NCI-H2107 (cell line): ENCODE data around the gene ACBD6.

Source experiments
- DNase-seq: peaks from one replicate; lab custom pipeline; 2025; lab: John Stamatoyannopoulos, UW

The ACBD6 gene

GRCh38 chr1:180525715-180526039 is 23.3 kb upstream of the ACBD6 start:
- no peak for DNase-seq

GRCh38 chr1:180524915-180525714 is 22.7 kb upstream of the ACBD6 start:
- no peak for DNase-seq

DNA sequence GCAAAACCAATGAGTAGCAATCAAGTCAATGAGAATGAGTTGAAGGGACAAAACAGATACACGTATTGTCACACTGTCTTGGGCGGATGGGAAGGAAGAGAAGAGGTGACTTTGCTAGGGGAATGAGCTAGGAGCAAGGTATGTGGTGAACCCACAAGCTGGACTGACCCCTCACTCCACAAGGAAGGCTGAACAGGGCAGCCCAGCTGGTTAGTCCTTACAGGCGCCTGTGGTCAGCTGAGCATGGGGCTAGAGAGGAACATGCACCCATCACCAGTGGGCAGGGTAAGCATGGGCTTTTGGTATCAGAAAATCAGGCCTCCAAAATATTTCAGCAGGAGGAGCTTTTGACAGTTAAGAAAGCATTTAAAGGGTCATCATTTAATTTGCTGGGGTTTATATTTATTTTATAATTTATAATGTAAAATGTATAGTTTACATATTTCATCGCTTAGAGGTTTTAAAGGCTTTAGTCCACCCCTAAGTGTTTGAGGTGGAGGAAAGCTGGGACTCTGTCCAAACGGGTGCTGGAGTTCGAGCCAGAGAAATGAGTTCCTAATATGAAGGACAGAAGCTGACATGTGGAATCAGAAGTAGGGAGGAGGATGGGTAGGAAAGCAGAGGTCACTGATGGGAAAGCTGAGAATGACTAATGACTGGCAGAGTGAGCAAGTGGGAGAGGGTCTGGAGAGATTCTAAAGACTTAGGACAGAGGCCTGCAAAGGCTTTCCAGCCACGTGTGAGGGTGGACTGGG is 22.0 kb upstream of the ACBD6 start:
- DNase-seq = no peak

- DNase-seq = no peak
Observed at GRCh38 chr1:180522213-180522515, 19.8 kb upstream of the ACBD6 start.

GRCh38 chr1:180521474-180522212 is 19.3 kb upstream of the ACBD6 start:
- DNase-seq = no peak

DNA sequence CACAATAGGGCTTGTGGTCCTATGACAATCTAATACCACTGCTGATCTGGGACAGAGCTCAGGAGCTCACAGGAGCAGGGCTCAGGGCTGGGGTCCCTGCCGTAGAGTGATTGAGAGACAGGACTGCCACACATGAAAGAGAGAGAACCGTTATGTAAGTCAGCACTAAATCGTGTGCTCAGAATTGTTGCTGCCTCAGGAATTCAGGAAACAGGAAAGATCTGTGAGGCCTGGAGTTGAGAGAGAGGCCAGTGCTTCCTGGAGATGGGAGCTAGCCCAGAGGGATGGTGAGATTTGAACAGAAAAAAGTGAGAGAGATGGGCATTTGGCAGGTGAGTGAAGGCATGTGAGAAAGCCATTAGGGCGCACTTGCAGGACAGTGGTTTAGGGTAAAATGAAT is 17.5 kb upstream of the ACBD6 start:
- DNase-seq = no peak

DNA sequence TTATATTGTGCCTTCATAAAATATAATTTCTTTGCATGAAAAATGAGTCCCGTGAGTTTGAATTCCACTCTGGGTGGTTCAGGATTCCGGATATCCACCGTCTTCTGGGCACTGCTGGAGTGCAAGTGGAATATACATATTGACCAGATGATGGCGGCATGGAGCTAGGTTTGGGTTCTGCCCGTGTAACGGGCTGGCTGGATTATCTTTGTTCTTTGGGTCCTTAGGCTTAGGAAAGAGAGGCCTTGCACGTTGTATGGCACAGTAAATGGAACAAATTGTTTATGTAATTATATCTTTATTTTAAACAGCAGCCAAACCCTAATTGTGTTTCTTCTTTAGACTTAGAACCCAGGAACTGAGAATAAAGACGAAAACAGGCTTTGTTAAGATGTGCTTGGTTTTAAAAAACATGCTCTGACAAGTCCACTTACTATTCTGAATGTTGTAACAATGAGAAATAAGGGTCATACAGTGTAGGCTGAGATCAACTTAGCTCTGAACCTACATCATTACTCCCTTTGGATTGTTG is 13.5 kb upstream of the ACBD6 start:
- peak; percentile 65 for DNase-seq

GRCh38 chr1:180515364-180515763 is 13.0 kb upstream of the ACBD6 start:
- DNase-seq = no peak

DNA sequence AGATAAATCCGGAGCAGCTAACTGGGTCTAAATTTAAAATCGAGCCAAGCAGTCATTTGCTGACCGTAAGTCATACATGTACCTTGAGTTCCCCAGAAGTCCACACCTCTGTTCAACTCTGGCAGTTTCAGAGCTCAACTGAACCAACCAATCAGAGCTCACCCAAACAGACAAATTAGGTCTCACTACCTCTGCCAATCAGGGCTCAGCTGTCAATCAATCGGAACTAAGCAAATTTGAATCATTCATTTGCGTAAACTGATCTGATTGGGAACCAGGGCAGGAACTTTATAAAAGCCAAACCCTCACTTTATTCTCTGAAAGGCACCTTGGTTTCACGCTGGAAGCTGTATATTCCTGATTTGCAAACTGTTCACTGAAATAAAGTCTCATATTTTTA is 11.2 kb upstream of the ACBD6 start:
- no peak for DNase-seq

DNA sequence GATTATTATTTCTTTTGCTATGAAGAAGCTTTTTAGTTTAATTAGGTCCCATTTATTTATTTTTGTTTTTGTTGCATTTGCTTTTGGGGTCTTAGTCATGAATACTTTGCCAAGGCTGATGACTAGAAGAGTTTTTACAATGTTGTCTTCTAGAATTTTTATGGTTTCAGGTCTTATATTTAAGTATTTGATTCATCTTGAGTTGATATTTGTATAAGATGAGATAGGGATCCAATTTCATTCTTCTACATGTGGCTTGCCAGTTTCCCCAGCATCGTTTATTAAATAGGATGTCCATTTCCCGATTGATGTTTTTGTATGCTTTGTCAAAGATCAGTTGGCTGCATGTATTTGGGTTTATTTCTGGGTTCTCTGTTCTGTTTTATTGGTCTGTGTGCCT is 8.5 kb upstream of the ACBD6 start:
- DNase-seq = no peak

DNA sequence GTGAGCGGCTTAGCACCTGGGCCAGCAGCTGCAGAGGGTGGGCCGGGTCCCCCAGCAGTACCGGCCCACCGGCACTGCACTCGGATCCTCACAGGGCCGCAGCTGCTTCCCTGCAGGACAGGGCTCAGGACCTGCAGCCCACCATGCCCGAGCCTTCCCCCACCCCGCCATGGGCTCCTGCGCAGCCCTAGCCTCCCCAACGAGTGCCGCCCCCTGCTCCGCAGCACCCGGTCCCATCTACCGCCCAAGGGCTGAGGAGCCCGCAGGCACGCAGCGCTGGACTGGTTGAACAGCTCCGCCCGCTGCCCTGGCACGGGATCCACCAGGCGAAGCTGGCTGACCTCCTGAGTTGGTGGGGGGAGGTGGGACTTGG is 6.3 kb upstream of the ACBD6 start:
- no peak for DNase-seq

- DNase-seq = no peak
Observed at GRCh38 chr1:180507795-180508724, 5.7 kb upstream of the ACBD6 start.

GRCh38 chr1:180505732-180506335 is 3.5 kb upstream of the ACBD6 start:
- DNase-seq = no peak

DNA sequence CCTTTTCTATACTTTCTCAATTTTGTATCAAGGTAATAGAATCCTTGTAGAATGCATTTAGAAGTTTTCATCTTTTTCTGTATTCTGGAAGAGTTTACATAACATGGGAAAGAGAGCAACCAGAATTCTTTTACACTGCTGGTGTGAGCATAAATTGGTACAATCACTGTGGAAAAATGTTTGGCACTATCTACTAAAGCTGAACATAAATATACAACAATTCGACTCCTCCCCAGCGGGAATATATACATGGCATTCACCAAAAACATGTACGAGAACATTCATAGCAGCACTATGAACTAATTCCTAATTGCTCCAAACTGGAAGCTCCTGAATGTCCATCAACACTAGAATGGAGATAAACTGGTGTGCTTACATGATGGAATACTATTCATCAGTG is 1.8 kb upstream of the ACBD6 start:
- no peak for DNase-seq

- DNase-seq = no peak
Observed at GRCh38 chr1:180503280-180503862, 994 bp upstream of the ACBD6 start.

DNA sequence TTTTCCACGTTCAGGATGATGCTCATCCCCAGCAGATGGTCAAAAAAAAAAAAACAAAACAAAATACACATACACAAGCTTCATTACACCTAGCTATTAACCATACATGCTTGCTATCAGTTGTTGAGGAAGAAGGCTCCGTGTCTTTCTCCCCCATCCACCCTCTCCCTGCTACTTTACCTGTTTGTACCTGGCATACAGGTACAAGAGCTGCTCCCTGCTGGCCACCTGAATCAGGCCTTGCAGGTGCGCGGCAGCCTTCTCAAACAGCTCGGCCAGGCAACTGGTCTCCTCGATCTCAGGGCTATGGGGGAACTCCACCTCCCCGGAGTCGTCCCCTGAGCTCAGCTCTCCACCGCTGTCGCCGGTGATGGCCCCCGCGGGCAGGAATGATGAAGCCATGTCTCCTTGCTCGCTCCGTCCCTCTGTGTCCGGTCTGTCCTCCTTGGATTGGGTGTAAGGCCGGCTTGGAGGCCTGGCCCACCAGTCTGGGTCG is 464 bp downstream of the ACBD6 start:
- peak; percentile 41 for DNase-seq

DNA sequence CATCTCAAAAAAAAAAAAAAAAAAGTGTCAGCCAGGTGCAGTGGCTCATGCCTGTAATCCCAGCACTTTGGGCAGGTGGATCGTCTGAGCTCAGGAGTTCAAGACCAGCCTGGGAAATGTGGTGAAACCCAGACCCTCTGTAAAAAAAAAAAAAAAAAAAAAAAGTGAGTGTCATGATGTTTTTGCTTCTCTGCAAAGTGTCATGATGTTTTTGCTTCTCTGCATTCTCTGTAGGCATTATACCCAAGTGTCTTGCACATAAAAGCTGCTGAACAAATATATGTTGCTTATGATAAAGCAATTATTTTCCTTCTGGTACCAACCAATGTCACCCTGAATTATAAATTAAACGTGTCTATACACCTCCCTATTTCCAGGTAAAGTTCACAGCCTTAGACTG is 1.7 kb downstream of the ACBD6 start:
- DNase-seq = no peak

DNA sequence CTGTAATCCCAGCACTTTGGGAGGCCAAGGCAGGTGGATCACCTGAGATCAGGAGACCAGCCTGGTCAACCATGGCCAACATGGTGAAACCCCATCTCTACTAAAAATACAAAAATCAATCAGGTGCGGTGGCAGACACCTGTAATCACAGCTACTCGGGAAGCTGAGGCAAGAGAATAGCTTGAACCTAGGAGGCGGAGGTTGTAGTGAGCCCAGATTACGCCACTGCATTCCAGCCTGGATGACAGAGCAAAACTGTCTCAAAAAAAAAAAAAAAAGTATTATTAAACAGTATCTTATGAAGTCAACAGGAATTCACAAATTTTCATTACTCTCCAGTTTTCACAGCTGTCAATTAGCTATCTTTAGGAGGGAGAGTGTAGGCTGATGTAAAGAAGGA is 3.8 kb downstream of the ACBD6 start:
- no peak for DNase-seq

DNA sequence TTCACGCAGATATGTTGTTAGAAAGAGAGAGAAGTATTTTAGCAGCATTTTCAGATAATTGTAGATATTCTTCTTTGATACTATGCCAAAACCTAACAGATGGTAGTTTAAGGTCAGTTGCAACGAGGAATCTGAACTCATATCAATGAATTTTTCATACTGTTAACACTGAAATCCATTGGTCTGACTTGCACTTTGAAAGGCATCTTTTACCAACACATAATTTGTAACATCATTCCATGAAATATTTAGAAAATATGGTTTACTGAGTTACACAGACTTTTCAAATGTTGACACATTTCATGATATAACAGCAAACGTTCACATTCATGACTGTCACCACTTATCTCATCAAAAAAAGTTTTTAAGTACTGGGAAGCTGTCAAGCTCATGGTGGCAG is 4.6 kb downstream of the ACBD6 start:
- DNase-seq = no peak

DNA sequence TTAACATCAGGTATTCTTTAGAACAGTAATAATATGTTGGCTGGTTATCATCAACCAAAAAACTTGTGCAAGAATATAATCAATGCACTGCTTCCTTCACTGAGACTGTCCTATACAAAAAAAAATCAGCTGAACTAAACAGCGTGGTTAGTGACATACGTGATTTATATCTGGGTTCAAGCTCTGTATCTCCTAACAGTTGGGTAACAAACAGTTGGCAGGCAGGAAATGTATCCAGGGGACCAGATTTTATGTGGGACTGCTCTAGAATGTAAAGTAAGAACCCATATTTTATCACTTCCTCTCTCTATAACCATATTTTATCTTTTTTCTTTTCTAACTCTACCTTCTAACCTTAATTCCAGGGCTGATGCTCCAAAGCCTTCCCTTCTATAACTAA is 8.0 kb downstream of the ACBD6 start:
- no peak for DNase-seq

- DNase-seq = no peak
Observed at GRCh38 chr1:180489976-180490375, 12.4 kb downstream of the ACBD6 start.
